Measurements from ENCODE around the gene DNM3.

DNM3 gene

DNA sequence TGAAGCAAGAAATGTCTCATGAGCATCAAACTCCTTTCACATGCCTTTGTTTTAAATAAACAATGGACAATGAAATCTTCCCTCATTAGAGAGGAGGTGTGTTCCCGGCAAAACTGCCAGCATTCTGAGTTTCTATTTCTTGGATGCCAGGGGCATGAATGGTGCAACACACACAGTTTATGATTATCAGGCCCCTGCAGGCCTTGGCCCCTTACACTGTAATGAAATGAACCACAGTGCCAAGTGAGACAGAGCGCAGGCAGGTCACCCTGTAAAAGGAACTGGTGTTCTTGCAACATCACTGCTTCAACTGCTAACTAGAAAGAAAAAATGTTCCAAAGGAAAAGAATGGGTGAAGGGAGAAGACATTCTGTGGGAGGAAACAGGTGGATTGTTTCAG lies 606.3 kb downstream of the DNM3 start:
- no peak for DNase-seq

- DNase-seq = no peak
Observed at GRCh38 chr1:172448995-172449584, 607.8 kb downstream of the DNM3 start.

- DNase-seq = peak; percentile 6
Observed at GRCh38 chr1:172449585-172450523, 608.6 kb downstream of the DNM3 start.

GRCh38 chr1:172450524-172450885 lies 609.2 kb downstream of the DNM3 start:
- DNase-seq = no peak

DNA sequence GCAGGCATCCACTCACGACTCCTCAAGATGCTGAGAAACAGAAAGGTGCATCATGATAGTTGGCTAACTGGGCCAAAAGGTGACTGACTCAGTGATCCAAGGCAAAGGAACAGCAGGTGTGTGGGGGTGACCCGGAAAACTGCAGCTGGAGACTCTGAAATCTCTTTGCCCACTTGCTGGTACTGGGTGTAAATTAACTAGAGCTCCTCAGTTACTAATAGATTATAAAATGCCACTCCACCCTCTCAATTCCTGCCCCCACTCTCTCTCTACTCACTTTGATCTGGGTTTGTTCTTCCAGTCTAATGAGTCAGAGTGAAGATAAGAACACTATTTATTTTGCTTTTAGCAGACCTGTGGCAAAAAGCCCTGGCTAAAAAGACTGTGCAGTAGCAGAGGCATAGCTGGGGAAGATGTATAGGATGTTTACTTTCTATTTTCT lies 609.7 kb downstream of the DNM3 start:
- DNase-seq = no peak

DNA sequence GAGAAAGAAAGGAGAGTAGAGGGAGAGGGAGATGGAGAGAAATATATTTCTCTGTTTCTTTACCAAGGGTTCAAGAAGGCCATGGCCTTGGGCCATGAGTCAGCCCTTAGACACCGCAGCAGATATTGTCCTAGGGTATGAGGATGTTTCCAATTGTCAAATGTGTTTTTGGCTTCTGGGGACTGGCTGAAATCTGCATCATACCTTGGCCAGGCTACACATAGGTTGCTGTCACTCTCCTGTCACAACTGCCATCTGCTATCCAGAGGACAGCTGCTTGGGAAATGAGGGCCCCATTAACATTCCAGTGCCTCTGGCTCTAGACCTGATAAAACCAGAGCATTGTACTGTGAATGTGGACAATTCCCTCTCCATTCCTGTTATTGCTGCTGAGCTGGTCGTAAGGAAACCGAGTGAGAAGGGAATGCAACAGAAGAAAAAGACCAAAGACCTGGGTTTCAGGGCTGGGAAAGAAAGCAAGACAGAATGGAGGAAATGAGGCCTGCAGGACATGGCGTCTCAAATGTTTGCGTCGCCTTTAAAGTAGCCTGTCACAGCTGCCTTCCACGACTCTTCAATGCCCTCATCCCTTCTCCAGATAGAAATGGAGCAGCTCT lies 611.3 kb downstream of the DNM3 start:
- no peak for DNase-seq

- no peak for DNase-seq
Observed at GRCh38 chr1:172453153-172453545, 611.9 kb downstream of the DNM3 start.

DNA sequence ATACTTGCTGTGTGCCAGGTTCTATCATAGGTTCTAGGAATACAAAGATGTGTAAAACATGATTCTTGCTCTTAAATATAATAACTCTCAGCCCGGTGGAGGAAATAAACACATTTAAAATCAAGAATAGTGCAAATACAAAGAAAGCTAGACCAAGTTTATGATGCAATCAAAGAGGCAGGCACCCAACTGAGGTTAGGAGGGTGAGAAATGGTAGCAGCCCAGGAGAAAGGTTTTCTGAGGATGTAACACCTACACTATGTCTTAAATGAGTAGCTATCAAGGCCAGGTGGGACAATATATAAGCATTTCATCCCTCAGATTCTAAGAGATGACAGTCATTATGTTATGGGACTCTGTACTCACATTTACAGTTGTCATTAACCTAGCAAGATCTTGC lies 612.3 kb downstream of the DNM3 start:
- no peak for DNase-seq

GRCh38 chr1:172455451-172455850 lies 614.2 kb downstream of the DNM3 start:
- DNase-seq = no peak

- no peak for DNase-seq
Observed at GRCh38 chr1:172456344-172456769, 615.1 kb downstream of the DNM3 start.

GRCh38 chr1:172457479-172458130 lies 616.3 kb downstream of the DNM3 start:
- no peak for DNase-seq

DNA sequence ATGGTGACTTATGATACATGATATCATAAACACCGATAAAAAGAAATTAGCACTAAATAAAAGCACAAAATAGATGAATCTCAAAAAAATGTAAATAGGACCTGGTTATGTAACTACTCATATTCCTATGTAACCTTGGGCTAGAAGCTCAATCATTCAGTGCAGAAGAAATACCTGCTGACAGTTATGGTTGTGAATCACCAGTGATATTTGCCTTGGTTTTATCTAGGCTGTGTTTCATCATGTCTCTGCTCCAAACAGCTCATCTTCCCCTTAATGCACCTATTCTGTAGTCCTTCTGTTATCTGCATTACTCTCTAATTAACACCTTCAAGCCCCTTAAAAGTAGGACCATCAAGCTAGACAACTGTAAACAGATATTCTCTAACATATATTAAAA lies 618.9 kb downstream of the DNM3 start:
- DNase-seq = no peak

GRCh38 chr1:172460887-172461315 lies 619.6 kb downstream of the DNM3 start:
- no peak for DNase-seq

All from effector CD4-positive, alpha-beta T cell (primary cell).